Stomach smooth muscle (tissue), 2 donors: Measurements from ENCODE around the gene ALX4.

ENCODE experiments used
- H3K27ac ChIP-seq: one replicate; pipeline ENCODE4 v1.7.0; 2013; ENCODE audit warnings: mild to moderate bottlenecking, low read length, inconsistent platforms
- H3K27me3 ChIP-seq, 2 donors: one replicate each; pipeline ENCODE4 v1.7.0; 2013; ENCODE audit warnings: low read length in 2 of 2; ENCODE audit not compliant: insufficient read depth in 2 of 2, control insufficient read depth in 1 of 2
- H3K36me3 ChIP-seq, 2 donors: one replicate each; pipeline ENCODE4 v1.7.0; 2013; ENCODE audit warnings: low read length in 2 of 2; ENCODE audit not compliant: control insufficient read depth in 2 of 2, insufficient read depth in 2 of 2
- H3K4me1 ChIP-seq: one replicate; pipeline ENCODE4 v1.7.0; 2013; ENCODE audit warnings: low read length; ENCODE audit not compliant: control insufficient read depth, insufficient read depth
- H3K4me3 ChIP-seq, 2 donors: one replicate each; pipeline ENCODE4 v1.7.0; 2013; ENCODE audit warnings: low read length in 2 of 2
- H3K9ac ChIP-seq, 2 donors: one replicate each; pipeline ENCODE4 v1.7.0; 2013; ENCODE audit warnings: low read length in 2 of 2, mild to moderate bottlenecking in 1 of 2
- H3K9me3 ChIP-seq, 2 donors: one replicate each; pipeline ENCODE4 v1.7.0; 2013; ENCODE audit warnings: low read length in 2 of 2; ENCODE audit not compliant: control insufficient read depth in 2 of 2
- donor health status: healthy.
- donor health status: Pancreatic carcinoma.

Gene ALX4

DNA sequence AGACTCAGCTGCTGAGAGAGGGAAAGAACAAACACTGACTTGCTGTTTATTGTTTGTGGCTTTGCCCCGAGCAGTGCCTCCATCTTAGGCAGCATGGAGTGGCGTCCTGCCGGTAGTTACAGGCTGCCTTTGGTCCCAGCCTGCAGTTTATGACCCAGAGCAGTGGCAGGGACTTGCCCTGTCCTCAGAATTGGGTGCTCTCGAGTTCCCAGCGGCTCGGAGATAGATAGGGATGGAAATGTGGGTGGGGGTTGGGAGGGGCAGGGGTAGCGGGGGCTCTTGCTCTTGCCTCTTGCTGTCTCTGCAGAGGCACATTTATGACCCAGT, 3.1 kb downstream of the ALX4 start:
- Histone ChIP-seq H3K4me1 (peaks cover 35% of the 10 kb centered on the region), H3K4me3 (no peak overlapping the region), H3K9ac (no peak overlapping the region), H3K36me3 (no peaks in the 10 kb centered on the region), H3K27ac (no peak overlapping the region), H3K27me3 (peaks cover 85 to 98% of the 10 kb centered on the region in 2 donors), H3K9me3 (no peaks in the 10 kb centered on the region)

DNA sequence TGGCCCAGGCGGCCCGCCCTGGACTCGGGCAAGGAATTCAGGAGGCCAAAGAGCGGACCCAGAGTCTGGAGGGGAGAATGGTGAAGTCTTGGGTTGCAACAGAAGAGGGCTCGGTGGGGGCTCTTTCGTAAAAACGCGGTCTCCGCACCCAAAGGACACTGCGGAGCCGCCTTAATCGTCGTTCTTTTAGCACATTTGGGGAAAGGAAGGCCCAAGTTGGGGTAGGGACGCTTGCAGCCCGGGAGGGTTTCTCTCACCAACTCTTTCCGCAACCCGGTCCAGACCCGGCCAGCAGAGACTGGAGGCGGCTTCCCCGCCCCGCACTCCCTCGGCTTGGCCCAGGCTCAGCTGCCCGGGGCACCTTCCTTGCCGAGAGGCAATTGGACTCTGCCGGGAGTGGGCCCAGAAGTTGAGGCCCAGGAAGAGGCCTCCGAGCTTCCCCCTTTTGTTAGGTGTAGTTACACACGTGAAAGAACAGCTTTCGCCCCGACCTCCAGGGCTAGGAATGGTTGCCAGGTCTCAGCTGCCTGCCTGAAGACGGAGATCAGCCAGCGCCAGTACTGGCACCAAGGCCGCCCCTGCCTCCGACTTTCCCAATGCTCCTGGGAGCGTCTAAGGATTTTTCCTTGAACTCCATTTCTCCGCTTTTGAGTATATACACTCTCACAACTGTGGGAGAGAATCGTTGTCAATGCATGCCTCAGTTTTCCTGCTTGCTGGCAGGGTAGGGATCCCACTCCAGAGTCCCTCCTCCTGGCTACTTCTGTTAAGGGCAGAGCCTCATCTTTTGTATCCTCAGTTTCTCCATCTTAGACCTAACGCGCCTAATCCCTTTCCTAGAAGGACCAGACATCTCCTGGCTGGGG, 3.7 kb downstream of the ALX4 start:
- H3K36me3 ChIP-seq, result no peaks in the 10 kb centered on the region
- peak overlapping the region; percentile 72 to 74 for H3K4me3 ChIP-seq
- no peaks in the 10 kb centered on the region for H3K9me3 ChIP-seq
- no peak overlapping the region for H3K9ac ChIP-seq
- H3K4me1 ChIP-seq, result peaks cover 35% of the 10 kb centered on the region
- no peak overlapping the region for H3K27ac ChIP-seq
- peaks cover 81 to 98% of the 10 kb centered on the region in 2 donors for H3K27me3 ChIP-seq

DNA sequence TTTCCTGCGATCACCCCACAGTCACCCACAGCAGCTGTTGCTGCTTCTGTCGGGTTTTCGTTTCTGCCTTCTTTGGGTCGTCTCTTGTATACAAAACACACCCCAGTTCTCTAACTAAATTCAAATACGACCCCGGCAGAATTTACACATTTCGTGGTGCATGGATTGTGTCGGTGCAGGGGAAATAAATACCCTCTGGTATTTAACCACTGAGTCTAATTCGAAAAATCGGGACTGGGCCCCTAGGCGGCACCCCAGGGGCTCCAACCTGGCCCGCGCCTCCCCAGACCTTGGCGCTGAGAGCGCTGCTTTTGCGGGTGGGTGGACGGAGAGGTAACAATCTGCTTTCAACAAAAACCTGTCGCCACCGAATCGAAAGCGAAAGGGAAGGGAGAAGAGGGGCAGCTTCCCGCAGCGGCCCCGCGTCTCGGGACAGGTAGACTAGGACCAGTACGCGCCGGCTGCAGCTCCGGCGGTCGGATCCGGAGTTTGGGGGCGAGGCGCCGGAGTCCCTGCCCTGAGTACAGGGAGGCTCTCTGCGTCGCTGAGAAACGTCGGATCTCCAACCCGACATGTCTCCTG, 4.4 kb downstream of the ALX4 start:
- H3K36me3 ChIP-seq, result no peaks in the 10 kb centered on the region
- H3K4me3 ChIP-seq, result peak overlapping the region; percentile 72 to 74
- no peaks in the 10 kb centered on the region for H3K9me3 ChIP-seq
- H3K4me1 ChIP-seq, result peaks cover 34% of the 10 kb centered on the region
- H3K9ac ChIP-seq, result peak overlapping the region in 1 of 2 donors; percentile 32
- H3K27me3 ChIP-seq, result peaks cover 74 to 95% of the 10 kb centered on the region in 2 donors
- no peak overlapping the region for H3K27ac ChIP-seq

DNA sequence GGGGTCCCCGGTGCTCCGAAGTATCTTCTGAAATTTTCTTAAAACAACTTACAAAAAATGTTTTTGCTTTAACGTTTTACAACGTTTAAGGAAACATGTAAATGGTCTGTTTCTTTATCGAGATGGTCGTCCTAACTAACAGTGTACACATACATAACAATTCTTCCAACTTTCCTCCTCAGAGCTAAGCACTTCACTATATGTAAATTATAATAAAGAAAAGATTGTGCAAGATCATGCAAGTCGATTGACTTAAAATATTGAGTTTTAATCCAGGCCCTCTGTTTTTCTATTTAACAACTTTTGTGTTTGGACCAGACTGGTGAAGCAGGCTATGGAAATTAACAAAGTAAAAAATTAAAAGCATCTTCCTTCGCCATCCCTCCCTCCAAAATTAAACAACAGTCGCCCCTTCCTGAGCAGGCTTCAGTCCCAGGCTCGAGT, 4.9 kb downstream of the ALX4 start:
- peak overlapping the region in 1 of 2 donors; percentile 32 for H3K9ac ChIP-seq
- H3K27me3 ChIP-seq, result peaks cover 73 to 94% of the 10 kb centered on the region in 2 donors
- no peaks in the 10 kb centered on the region for H3K9me3 ChIP-seq
- peaks cover 31% of the 10 kb centered on the region for H3K4me1 ChIP-seq
- no peaks in the 10 kb centered on the region for H3K36me3 ChIP-seq
- no peak overlapping the region for H3K27ac ChIP-seq
- peak overlapping the region; percentile 72 to 74 for H3K4me3 ChIP-seq

DNA sequence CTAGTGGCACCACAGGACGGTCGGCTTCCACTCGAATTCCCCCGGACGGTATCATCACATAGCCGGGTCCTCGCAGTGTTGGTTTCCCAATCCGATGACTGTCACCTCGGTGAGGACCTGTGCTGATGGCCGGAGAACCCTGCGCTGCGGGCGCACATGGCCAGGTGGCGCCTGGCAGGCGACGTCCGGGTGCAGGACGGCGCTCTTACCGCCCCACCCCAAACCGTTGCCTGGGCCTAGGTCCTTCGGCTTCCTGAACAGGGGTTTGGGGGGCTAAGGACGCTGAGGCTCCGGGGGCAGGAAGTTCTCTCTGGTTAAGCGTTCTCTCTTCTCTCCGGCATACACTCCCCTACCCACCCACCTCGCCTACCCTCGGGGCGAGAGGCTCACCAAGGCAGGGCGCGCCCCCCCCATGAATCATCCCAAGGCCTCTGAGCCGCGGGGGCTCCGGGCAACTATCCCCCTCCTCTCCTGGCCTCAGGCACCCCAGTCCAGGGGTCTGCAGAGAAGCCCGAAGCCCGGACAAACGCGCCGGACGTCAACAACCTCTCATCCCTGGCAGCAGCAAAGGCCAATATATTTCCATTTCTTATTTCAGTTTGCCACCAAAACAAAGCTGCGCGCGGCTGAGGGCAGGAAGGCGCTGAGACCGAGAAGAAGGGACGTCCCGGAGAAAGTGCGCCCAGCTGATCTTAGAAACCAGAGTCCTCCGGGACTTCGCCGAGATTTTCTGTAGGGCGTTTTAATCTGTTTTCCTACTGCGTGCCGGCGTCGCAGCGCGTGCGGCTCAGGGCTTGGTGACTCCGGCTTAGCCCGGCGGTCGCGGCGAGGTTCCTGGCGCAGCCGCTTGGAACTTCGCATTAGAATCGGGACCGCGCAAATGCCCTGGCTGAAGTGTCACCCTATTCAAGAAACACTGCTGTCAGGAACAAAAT, 5.6 kb downstream of the ALX4 start:
- Histone ChIP-seq H3K27me3 (peaks cover 72 to 87% of the 10 kb centered on the region in 2 donors), H3K36me3 (no peaks in the 10 kb centered on the region), H3K4me1 (peaks cover 24% of the 10 kb centered on the region), H3K4me3 (peak overlapping the region in 1 of 2 donors; percentile 52), H3K9me3 (no peaks in the 10 kb centered on the region), H3K9ac (no peak overlapping the region), H3K27ac (no peak overlapping the region)

DNA sequence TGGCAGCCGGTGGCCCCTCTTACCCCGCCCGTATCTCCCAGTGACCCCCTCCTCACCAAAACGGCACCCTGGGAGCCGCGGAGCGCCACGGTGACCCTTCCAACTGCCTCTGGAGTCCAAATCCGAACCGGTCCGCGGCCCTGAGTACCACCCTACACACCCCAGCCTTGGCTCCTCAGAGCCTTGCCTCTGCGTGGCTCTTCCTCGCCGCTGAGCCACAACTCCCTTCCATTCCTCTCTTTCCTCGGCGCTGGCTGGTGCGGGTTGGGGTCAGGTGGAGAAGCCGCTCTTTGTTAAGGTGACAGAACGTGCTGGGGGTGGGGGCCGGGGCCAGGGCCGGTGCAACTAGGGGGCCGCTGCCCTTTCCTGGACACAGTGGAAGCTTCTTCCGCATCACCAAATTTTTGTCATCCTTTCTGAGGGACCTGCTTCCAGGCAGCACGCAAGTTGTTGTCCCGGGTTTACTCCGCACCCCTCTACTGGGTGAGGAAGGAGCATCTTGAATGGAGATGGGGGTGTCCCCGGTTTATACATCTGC, 6.5 kb downstream of the ALX4 start:
- H3K36me3 ChIP-seq, result no peaks in the 10 kb centered on the region
- H3K4me1 ChIP-seq, result peaks cover 21% of the 10 kb centered on the region
- H3K9ac ChIP-seq, result no peak overlapping the region
- peaks cover 65 to 78% of the 10 kb centered on the region in 2 donors for H3K27me3 ChIP-seq
- no peak overlapping the region for H3K4me3 ChIP-seq
- no peak overlapping the region for H3K27ac ChIP-seq
- H3K9me3 ChIP-seq, result no peaks in the 10 kb centered on the region

DNA sequence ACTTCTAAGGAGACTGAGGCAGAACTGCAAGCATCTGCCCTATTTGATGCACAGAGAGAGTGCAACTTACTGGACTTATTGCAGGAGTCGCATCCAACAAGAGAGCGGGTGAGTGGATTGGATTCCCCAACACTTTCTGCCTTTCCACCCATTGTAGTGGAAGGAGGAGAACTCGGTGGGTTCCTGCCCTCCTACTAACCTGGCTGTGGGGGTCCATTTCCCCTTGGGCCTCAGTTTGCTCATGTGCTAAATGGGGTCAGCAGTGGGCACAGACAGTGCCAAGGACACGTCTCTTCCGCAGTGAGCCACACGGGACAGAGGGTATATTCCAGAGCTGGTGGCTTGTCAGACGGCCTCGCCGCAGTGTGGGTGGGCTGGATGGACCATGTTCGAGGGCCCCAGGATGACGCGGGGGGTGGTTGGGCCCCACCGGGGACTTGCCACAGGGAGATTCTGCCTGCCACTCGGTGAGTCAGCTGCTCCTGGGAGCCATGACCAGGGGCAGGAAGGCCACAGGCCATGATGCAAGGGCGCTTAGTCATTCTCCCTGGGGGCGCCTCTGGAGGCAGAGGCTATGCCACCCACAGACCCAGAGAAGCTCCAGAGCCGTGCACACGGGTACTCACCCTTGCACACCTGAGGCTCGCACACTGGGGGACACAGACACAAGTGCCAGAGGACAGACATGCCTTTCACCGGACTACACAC, 8.2 kb downstream of the ALX4 start:
- H3K27me3 ChIP-seq, result peaks cover 48 to 61% of the 10 kb centered on the region in 2 donors
- H3K9ac ChIP-seq, result no peak overlapping the region
- no peak overlapping the region for H3K4me3 ChIP-seq
- no peaks in the 10 kb centered on the region for H3K36me3 ChIP-seq
- no peak overlapping the region for H3K27ac ChIP-seq
- no peaks in the 10 kb centered on the region for H3K9me3 ChIP-seq
- peaks cover 21% of the 10 kb centered on the region for H3K4me1 ChIP-seq

DNA sequence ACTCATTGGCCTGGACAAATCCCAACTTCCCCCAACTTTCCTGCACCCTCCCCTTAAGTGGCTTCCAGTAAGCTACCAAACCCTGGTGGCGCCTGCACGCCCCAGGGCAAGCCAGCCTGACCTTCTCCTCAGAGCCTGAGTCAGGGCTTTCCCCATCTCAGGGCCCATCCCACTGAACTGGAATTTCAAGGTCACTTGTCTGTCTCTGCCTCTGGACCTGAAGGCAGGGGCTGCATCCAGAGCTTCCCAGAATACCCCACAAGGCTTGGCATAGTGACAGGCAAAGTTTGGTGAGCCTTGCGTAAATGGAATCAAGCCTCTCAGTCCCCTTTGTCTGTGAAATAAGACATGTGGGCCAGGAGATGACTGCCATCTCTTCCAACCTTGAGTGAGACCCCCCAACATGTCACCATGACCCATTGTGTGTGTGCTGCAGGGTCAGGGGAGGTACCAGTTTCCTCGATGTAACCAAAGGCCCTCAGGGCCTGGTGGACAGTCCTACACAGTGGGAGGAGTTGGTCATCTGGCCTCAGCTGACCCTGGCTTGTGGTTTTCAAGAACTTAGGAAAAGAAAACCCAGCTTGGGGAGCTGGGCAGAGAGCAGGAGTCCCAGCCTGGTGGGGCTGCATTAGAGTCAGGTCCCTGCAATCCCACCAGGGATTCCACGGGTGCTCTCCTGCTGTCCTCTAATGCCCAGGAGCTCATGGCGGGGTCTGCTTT, 8.9 kb downstream of the ALX4 start:
- no peak overlapping the region for H3K4me3 ChIP-seq
- no peak overlapping the region for H3K9ac ChIP-seq
- no peak overlapping the region for H3K27ac ChIP-seq
- H3K4me1 ChIP-seq, result peaks cover 19% of the 10 kb centered on the region
- H3K27me3 ChIP-seq, result peaks cover 41 to 54% of the 10 kb centered on the region in 2 donors
- H3K9me3 ChIP-seq, result no peaks in the 10 kb centered on the region
- H3K36me3 ChIP-seq, result no peaks in the 10 kb centered on the region

DNA sequence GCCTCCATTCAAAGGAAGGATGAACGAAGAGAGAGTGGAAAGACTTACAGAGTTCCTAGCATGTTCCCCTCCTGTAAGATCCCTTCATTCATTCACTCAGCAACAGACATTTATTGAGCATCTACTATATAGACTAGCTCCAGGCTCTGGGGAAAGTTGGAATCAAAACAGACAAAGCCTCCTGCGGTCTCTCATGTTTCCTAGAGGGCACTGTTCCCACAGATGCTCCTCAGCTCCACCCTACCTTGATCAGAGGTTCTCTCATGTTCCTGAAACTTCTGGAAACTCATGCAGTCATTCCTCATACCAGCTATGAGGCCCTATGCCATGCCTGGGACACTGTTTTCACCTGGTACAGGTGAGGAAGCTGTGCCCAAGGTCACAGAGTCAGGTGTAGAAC, 11.1 kb downstream of the ALX4 start:
- no peak overlapping the region for H3K4me3 ChIP-seq
- no peak overlapping the region for H3K9ac ChIP-seq
- no peak overlapping the region for H3K27ac ChIP-seq
- H3K9me3 ChIP-seq, result no peaks in the 10 kb centered on the region
- H3K36me3 ChIP-seq, result no peaks in the 10 kb centered on the region
- H3K4me1 ChIP-seq, result no peaks in the 10 kb centered on the region
- peaks cover 26 to 39% of the 10 kb centered on the region in 2 donors for H3K27me3 ChIP-seq
